ENCODE data around the gene LDLRAD4.
"Not testable (repeated sequence)": the region's sequence is repeated elsewhere in the genome, so short reads cannot be mapped to it uniquely, and the experiment has no call there.

The LDLRAD4 gene

DNA sequence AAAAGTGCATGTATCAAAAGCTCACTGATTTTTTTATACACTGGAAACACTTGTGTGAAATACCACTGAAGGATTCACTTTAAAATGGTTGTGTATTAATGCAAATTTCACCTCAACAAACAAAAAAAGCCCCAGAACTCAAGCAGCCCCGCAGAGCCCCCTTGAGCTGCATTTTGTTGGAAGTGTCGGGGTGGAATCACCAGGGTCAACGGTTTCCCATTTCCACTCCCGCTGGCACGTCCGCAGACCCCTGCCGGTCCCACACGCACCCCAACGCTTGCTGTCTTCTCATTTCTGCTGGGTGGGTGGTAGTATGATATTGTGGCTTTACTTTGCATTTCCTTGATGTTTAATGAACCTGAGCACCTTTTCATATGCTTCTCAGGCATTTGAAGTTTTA, 268.1 kb downstream of the LDLRAD4 start:
- H3K27me3 Mint-ChIP-seq = no peaks in the 10 kb centered on the region
- H3K27ac Mint-ChIP-seq = no peak overlapping the region
- no peaks in the 10 kb centered on the region for H3K9me3 Mint-ChIP-seq
- H3K4me1 Mint-ChIP-seq = peaks cover 40% of the 10 kb centered on the region
- no peak overlapping the region for H3K4me3 Mint-ChIP-seq
- peaks cover 4% of the 10 kb centered on the region for H3K36me3 Mint-ChIP-seq

DNA sequence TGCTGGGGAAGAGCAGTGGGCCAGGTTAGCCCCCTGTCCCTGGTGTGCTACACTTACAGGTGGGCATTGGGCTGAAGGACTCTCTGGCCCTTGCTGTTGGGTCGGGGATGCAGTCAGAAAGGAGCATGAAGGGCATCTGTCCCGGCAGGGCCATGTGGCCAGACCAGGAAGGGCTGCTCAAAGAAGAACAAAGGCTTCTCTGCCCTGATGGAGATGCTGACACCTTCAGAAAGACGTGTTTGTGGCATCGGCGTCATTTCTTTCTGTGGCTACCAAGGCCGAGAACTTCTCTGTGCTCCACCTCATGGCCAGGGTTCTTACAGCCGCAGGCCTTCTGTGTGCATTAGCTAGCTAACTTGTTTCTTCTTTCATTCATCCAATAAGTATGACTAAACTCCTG, 268.7 kb downstream of the LDLRAD4 start:
- H3K36me3 Mint-ChIP-seq = peaks cover 4% of the 10 kb centered on the region
- no peak overlapping the region for H3K4me3 Mint-ChIP-seq
- no peak overlapping the region for H3K27ac Mint-ChIP-seq
- H3K27me3 Mint-ChIP-seq = no peaks in the 10 kb centered on the region
- H3K9me3 Mint-ChIP-seq = no peaks in the 10 kb centered on the region
- H3K4me1 Mint-ChIP-seq = peaks cover 35% of the 10 kb centered on the region

GRCh38 chr18:13488281-13488929, 269.8 kb downstream of the LDLRAD4 start:
- peak overlapping the region; percentile 74 for H3K27ac Mint-ChIP-seq
- no peak overlapping the region for H3K4me3 Mint-ChIP-seq
- H3K36me3 Mint-ChIP-seq = peaks cover 6% of the 10 kb centered on the region
- H3K9me3 Mint-ChIP-seq = no peaks in the 10 kb centered on the region
- H3K27me3 Mint-ChIP-seq = no peaks in the 10 kb centered on the region
- H3K4me1 Mint-ChIP-seq = peaks cover 24% of the 10 kb centered on the region

DNA sequence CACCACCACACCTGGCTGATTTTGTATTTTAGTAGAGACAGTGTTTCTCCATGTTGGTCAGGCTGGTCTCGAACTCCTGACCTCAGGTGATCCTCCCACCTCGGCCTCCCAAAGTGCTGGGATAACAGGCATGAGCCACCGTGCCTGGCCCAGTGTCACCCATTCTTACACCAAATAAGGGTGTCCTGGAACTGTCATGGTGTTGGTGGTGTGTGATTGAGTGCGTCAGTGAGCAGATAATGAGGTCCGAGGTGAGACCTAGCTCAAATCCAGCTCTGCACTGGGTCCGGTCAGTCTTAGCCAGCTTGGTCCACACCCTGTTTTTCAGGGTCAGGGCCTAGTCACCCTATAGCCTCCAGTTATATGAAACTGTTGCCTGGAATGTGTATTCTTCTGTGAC, 270.7 kb downstream of the LDLRAD4 start:
- H3K36me3 Mint-ChIP-seq, H3K27ac Mint-ChIP-seq, H3K4me3 Mint-ChIP-seq, H3K27me3 Mint-ChIP-seq, H3K9me3 Mint-ChIP-seq: not testable (repeated sequence)
- peaks cover 16% of the 10 kb centered on the region for H3K4me1 Mint-ChIP-seq

- Mint-ChIP-seq H3K27ac (peak overlapping the region; percentile 24), H3K9me3 (no peaks in the 10 kb centered on the region), H3K27me3 (no peaks in the 10 kb centered on the region), H3K36me3 (peaks cover 6% of the 10 kb centered on the region), H3K4me3 (no peak overlapping the region), H3K4me1 (peaks cover 12% of the 10 kb centered on the region)
Observed at GRCh38 chr18:13491138-13491537, 272.6 kb downstream of the LDLRAD4 start.

GRCh38 chr18:13492314-13492713, 273.8 kb downstream of the LDLRAD4 start:
- H3K4me1 Mint-ChIP-seq = peaks cover 10% of the 10 kb centered on the region
- no peaks in the 10 kb centered on the region for H3K27me3 Mint-ChIP-seq
- H3K36me3 Mint-ChIP-seq = peaks cover 7% of the 10 kb centered on the region
- no peak overlapping the region for H3K4me3 Mint-ChIP-seq
- no peak overlapping the region for H3K27ac Mint-ChIP-seq
- H3K9me3 Mint-ChIP-seq = no peaks in the 10 kb centered on the region

DNA sequence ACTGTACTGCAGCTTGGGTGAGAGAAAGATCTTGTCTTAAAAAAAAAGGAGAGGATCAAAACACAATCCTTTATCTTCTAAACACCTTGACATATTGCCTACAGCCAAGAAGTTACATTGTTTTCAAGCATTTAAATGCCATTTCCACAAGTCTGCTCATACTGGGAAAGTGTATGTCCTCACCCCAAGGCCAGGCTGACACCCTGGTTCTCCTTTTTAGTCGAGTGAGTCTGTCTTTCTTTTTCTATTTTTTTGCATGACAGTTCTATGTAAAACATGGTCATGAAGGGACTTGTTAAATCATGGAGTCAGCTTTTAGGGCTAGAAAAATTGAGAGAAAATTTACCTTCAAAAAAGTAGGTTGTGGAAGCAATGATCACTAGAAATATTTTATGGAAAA, 274.5 kb downstream of the LDLRAD4 start:
- no peak overlapping the region for H3K4me3 Mint-ChIP-seq
- peak overlapping the region; percentile 12 for H3K27ac Mint-ChIP-seq
- no peaks in the 10 kb centered on the region for H3K27me3 Mint-ChIP-seq
- H3K36me3 Mint-ChIP-seq = peaks cover 7% of the 10 kb centered on the region
- peaks cover 5% of the 10 kb centered on the region for H3K4me1 Mint-ChIP-seq
- H3K9me3 Mint-ChIP-seq = no peaks in the 10 kb centered on the region

DNA sequence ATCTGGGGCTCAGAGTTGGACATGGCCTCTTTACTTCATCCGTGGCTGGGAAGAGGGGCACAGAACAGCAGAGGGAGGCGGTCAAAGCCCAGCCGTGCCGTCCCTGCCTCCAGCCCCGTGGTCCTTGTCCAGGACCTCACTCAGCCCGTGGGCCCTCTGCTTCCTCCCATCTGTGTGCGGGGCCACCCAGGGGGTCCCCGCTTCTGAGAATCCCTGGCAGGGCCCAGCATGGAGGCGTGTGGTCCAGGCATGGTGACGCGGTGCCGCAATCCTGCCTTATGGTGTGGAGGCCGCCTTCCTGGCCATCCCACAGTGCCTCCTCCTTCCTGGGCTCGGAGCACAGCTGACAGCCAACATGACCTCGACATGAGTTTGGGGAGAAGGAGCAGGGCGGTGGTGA, 275.2 kb downstream of the LDLRAD4 start:
- Mint-ChIP-seq H3K27ac (no peak overlapping the region), H3K4me1 (peaks cover 5% of the 10 kb centered on the region), H3K9me3 (no peaks in the 10 kb centered on the region)

DNA sequence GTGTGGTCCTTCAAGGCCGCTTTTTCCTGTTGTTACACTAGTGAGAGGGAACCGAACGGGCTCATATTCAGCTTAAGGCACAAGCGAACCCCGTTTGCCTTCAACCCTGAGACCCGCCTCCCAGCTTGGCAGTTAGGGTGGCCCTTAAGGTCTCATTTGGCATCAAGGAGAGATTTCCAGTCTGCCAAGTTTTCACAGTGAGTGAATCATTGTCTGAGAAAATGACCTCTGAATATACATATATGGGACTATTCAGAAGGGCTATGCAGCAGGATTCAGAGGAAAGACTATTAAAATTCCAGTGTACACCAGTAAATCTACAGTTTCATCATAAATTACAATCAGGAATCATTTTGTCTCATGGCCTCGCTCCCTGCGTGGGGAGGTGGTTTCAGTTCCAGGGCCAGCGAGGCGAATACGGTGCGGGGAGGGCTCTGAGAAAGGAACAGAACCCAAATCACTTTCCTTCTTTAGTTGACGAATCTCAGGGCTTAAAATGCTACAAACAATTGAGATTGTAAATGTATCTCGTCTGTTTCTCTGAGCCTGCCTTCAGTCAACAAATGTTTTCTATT, 276.4 kb downstream of the LDLRAD4 start:
- peaks cover 20% of the 10 kb centered on the region for H3K36me3 Mint-ChIP-seq
- H3K27ac Mint-ChIP-seq = no peak overlapping the region
- no peaks in the 10 kb centered on the region for H3K27me3 Mint-ChIP-seq

More for the DNA sequence above, 275.2 kb downstream of the LDLRAD4 start:
- Mint-ChIP-seq H3K4me3 (no peak overlapping the region), H3K36me3 (peaks cover 10% of the 10 kb centered on the region), H3K27me3 (no peaks in the 10 kb centered on the region)

DNA sequence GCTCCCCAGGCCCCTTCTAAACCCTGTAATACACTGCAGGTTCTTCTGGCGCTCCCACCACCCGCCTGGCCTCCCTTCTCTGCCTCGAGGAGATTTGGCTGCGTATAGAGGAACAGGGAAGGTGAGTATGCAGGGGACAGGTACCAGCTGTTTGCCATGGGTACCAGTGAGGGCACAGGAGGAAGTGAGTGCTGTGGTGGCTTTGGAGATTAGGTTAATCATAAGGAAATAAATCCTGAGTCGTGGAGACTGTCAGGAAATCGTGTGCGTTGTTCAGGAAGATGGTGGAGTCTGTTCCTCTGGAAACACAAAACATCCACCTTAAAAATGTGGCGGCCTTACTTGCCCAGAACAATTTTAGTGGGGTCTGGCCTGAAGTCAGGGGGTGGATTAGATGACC, 277.4 kb downstream of the LDLRAD4 start:
- Mint-ChIP-seq H3K4me1 (peaks cover 5% of the 10 kb centered on the region), H3K9me3 (peaks cover 10% of the 10 kb centered on the region), H3K27me3 (no peaks in the 10 kb centered on the region), H3K27ac (no peak overlapping the region), H3K36me3 (peaks cover 20% of the 10 kb centered on the region), H3K4me3 (no peak overlapping the region)

More for the DNA sequence above, 276.4 kb downstream of the LDLRAD4 start:
- Mint-ChIP-seq H3K4me1 (peaks cover 5% of the 10 kb centered on the region), H3K9me3 (peaks cover 10% of the 10 kb centered on the region), H3K4me3 (no peak overlapping the region)

DNA sequence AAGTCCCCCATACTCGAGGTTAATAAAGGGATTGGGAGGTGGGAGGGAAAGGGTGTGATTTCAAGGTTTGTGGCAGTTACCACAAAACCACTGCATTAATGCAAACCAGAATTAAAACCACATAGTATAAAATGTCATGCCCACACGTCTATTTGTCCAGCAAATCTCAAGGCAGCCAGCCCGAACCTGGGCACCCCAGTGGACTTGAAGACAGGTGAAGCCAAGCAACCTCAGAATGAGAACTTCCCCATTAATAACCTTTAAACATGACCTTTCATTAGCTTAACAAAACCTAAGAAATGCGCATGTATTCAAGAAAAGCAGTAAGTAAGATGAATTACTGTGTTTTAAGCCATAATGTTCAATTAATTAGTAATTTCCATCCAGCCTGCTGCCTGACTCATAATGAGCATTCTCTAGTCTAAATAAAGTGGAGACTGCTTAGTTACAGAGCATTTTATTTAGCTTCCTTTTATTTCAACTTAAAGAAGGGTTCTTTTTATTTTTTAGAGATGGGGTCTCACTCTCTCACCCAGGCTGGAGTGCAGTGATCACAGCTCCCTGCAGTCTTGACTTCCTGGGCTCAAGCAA, 278.2 kb downstream of the LDLRAD4 start:
- H3K27ac Mint-ChIP-seq = no peak overlapping the region
- no peaks in the 10 kb centered on the region for H3K27me3 Mint-ChIP-seq
- H3K4me1 Mint-ChIP-seq = peaks cover 12% of the 10 kb centered on the region
- H3K9me3 Mint-ChIP-seq = peaks cover 10% of the 10 kb centered on the region
- H3K36me3 Mint-ChIP-seq = peaks cover 16% of the 10 kb centered on the region
- no peak overlapping the region for H3K4me3 Mint-ChIP-seq

GRCh38 chr18:13499803-13500202, 281.2 kb downstream of the LDLRAD4 start:
- no peaks in the 10 kb centered on the region for H3K27me3 Mint-ChIP-seq
- no peak overlapping the region for H3K4me3 Mint-ChIP-seq
- H3K27ac Mint-ChIP-seq = peak overlapping the region; percentile 60
- peaks cover 25% of the 10 kb centered on the region for H3K4me1 Mint-ChIP-seq
- H3K36me3 Mint-ChIP-seq = peaks cover 14% of the 10 kb centered on the region
- H3K9me3 Mint-ChIP-seq = peaks cover 10% of the 10 kb centered on the region

DNA sequence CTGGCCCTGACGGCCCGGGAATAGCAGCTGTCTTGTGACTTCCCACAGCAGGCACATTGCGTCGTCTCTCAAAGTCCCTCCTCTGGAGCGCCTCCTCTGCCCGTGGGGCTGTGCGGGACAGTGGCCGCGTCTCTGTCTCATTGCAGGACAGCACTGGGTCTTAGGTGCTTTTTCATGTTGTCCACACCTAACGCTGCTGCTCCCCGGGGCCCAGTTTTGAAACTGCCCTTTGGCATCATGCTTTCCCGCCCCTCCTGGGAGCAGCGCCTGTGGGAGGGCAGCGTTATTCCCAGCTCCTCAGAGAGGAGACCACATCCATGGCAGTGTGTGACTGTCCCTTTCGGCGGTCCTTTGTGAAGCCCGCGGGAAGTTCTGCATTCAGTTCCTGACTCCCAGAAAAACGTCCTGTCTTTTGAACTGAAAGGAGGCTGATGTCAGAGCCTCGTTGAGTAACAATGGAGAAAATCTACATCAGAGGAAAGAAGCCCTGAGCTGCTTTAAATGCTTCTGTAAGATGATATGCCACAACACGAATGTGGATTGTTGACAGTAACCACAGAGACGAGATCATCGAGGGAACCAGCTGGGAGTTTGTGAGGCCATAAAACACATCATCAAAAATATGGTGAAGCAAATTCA, 281.8 kb downstream of the LDLRAD4 start:
- Mint-ChIP-seq H3K9me3 (peaks cover 10% of the 10 kb centered on the region), H3K4me3 (no peak overlapping the region), H3K27me3 (no peaks in the 10 kb centered on the region), H3K4me1 (peaks cover 25% of the 10 kb centered on the region), H3K27ac (no peak overlapping the region), H3K36me3 (peaks cover 14% of the 10 kb centered on the region)

GRCh38 chr18:13500869-13501542, 282.4 kb downstream of the LDLRAD4 start:
- peak overlapping the region; percentile 19 for H3K27ac Mint-ChIP-seq
- H3K4me3 Mint-ChIP-seq = no peak overlapping the region
- H3K27me3 Mint-ChIP-seq = no peaks in the 10 kb centered on the region
- peaks cover 14% of the 10 kb centered on the region for H3K36me3 Mint-ChIP-seq
- H3K4me1 Mint-ChIP-seq = peaks cover 28% of the 10 kb centered on the region
- H3K9me3 Mint-ChIP-seq = peaks cover 10% of the 10 kb centered on the region

GRCh38 chr18:13501543-13501887, 283.0 kb downstream of the LDLRAD4 start:
- H3K4me1 Mint-ChIP-seq = peaks cover 28% of the 10 kb centered on the region
- H3K36me3 Mint-ChIP-seq = peaks cover 13% of the 10 kb centered on the region
- peak overlapping the region; percentile 19 for H3K27ac Mint-ChIP-seq
- H3K4me3 Mint-ChIP-seq = no peak overlapping the region
- no peaks in the 10 kb centered on the region for H3K27me3 Mint-ChIP-seq
- H3K9me3 Mint-ChIP-seq = peaks cover 10% of the 10 kb centered on the region

GRCh38 chr18:13501891-13502290, 283.3 kb downstream of the LDLRAD4 start:
- Mint-ChIP-seq H3K27ac (peak overlapping the region; percentile 55), H3K27me3 (no peaks in the 10 kb centered on the region), H3K4me3 (peak overlapping the region; percentile 1), H3K9me3 (peaks cover 10% of the 10 kb centered on the region), H3K4me1 (peaks cover 30% of the 10 kb centered on the region), H3K36me3 (peaks cover 13% of the 10 kb centered on the region)
